MM.1S (cell line): ENCODE data around the gene MPDZ.

ENCODE experiments used
- DNase-seq: peaks from one replicate; pipeline ENCODE4 v3.0.0-alpha.2; 2015
- H2AFZ ChIP-seq: fragments of 300-600 bp; sonication (generic); 2 replicates; pipeline ENCODE4 v1.6.0; 2016; ENCODE audit warnings: antibody characterized with exemption, low read length
- H3F3A ChIP-seq: fragments of 300-600 bp; sonication (generic); 2 replicates; pipeline ENCODE4 v1.6.1; 2016; ENCODE audit warnings: mild to moderate bottlenecking, antibody characterized with exemption, low read length, moderate library complexity, mixed read lengths; ENCODE audit not compliant: insufficient read depth
- H3K27ac ChIP-seq: fragments of 300-600 bp; sonication (generic); 2 replicates; pipeline ENCODE4 v1.5.1; 2016; ENCODE audit warnings: mild to moderate bottlenecking, low read length
- H3K27me3 ChIP-seq: fragments of 300-600 bp; sonication (generic); replicated peaks from 2 replicates; pipeline ENCODE4 v1.6.0; 2016; ENCODE audit warnings: low read length; ENCODE audit not compliant: insufficient read depth
- H3K36me3 ChIP-seq: fragments of 300-600 bp; sonication (generic); replicated peaks from 2 replicates; pipeline ENCODE4 v1.6.1; 2016; ENCODE audit warnings: mild to moderate bottlenecking, low read length, mixed read lengths; ENCODE audit not compliant: insufficient read depth
- H3K4me1 ChIP-seq: fragments of 300-600 bp; sonication (generic); 2 replicates; pipeline ENCODE4 v1.6.1; 2016; ENCODE audit warnings: low read length, mixed read lengths
- H3K4me2 ChIP-seq: fragments of 300-600 bp; sonication (generic); 2 replicates; pipeline ENCODE4 v1.6.0; 2016; ENCODE audit warnings: low read depth, low read length
- H3K4me3 ChIP-seq: fragments of 300-600 bp; sonication (generic); 2 replicates; pipeline ENCODE4 v1.5.1; 2016; ENCODE audit warnings: low read length, mixed read lengths
- H3K79me2 ChIP-seq: fragments of 300-600 bp; sonication (generic); 2 replicates; pipeline ENCODE4 v1.6.1; 2016; ENCODE audit warnings: mixed run types, low read length, mixed read lengths
- H3K9ac ChIP-seq: fragments of 300-600 bp; sonication (generic); 2 replicates; pipeline ENCODE4 v1.6.1; 2016; ENCODE audit warnings: low read length, mixed read lengths
- H3K9me2 ChIP-seq: fragments of 300-600 bp; sonication (generic); replicated peaks from 2 replicates; pipeline ENCODE4 v1.6.1; 2016; ENCODE audit warnings: mild to moderate bottlenecking, low read length, mixed read lengths; ENCODE audit not compliant: insufficient read depth
- H3K9me3 ChIP-seq: fragments of 300-600 bp; sonication (generic); replicated peaks from 2 replicates; pipeline ENCODE4 v1.6.1; 2016; ENCODE audit warnings: mild to moderate bottlenecking, low read length, mixed read lengths; ENCODE audit not compliant: insufficient read depth
- H4K20me1 ChIP-seq: fragments of 300-600 bp; sonication (generic); 2 replicates; pipeline ENCODE4 v1.6.1; 2016; ENCODE audit warnings: mild to moderate bottlenecking, low read length, moderate library complexity, mixed read lengths; ENCODE audit not compliant: insufficient read depth
- EZH2 ChIP-seq: fragments of 300-600 bp; sonication (generic); optimal IDR thresholded peaks from 2 replicates; pipeline ENCODE3; 2017; ENCODE audit warnings: low read depth, mild to moderate bottlenecking, antibody characterized with exemption, low read length, mixed read lengths
- EZH2phosphoT487 ChIP-seq: fragments of 300-600 bp; sonication (generic); IDR thresholded peaks from 2 replicates; pipeline ENCODE4 v1.6.1; 2018; ENCODE audit warnings: antibody characterized with exemption, low read length
- TF ChIP-seq, protein P1 (sequence below): fragments of 300-600 bp; sonication (generic); IDR thresholded peaks from 2 replicates; pipeline ENCODE4 v1.5.1; 2016; ENCODE audit warnings: antibody characterized with exemption, low read length, mixed read lengths

The MPDZ gene

DNA sequence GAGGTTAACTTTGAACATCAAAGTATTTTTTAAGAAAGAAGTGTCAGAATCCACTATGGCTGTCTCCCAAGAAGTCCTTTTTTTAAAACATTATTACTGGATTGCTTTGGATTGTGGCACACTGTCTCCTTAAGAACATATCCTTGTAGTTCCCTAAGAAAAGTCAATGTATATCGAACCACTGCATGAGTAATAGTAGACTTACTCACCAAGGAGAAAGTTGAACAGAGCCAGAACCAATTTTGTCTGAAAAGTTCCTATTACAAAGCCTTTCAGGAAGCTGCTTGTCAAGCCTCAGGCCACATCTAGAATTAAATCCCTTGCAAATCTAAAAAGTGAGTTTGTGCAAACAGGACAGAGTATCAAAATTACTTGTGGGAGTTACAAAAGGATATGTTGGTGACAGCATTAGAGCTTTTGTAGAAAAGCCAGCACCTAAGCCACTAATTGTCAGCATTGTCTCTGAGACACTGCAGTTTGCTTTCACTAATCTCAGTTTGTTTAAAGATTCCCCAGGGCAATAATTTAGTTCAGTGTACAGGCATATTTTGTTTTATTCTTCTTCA lies 195.4 kb downstream of the MPDZ start:
- Histone ChIP-seq H4K20me1 (no peaks in the 10 kb centered on the region), H3K36me3 (no peaks in the 10 kb centered on the region), H2AFZ (no peak overlapping the region), H3F3A (no peaks in the 10 kb centered on the region), H3K4me1 (no peaks in the 10 kb centered on the region), H3K4me3 (no peak overlapping the region), H3K27me3 (no peaks in the 10 kb centered on the region), H3K9ac (no peak overlapping the region), H3K4me2 (no peak overlapping the region), H3K9me2 (no peaks in the 10 kb centered on the region), H3K27ac (no peak overlapping the region), H3K9me3 (no peaks in the 10 kb centered on the region), H3K79me2 (no peaks in the 10 kb centered on the region)
- TF ChIP-seq EZH2 (no peak), EZH2phosphoT487 (no peak)
- TF ChIP-seq, protein P1, sequence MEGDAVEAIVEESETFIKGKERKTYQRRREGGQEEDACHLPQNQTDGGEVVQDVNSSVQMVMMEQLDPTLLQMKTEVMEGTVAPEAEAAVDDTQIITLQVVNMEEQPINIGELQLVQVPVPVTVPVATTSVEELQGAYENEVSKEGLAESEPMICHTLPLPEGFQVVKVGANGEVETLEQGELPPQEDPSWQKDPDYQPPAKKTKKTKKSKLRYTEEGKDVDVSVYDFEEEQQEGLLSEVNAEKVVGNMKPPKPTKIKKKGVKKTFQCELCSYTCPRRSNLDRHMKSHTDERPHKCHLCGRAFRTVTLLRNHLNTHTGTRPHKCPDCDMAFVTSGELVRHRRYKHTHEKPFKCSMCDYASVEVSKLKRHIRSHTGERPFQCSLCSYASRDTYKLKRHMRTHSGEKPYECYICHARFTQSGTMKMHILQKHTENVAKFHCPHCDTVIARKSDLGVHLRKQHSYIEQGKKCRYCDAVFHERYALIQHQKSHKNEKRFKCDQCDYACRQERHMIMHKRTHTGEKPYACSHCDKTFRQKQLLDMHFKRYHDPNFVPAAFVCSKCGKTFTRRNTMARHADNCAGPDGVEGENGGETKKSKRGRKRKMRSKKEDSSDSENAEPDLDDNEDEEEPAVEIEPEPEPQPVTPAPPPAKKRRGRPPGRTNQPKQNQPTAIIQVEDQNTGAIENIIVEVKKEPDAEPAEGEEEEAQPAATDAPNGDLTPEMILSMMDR: no peak
- DNase-seq: no peak

DNA sequence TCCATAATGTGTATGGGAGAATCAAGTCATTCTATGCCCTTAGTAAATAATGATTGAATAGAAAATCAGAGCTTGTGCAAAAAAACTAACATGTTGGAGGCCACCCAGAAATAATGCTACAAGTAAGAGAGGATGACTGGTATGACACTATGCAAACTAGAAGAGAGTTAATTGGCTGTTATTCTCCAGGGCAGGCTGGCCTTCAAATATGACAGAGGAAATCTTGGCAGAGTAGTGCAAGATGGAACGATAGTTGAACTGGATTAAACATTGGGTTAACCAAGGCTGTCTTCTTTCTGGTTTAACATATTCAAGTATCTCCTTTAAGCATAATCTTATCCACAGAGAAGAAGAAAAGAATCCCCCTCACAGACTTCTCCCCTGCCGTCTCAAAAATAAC lies 196.1 kb downstream of the MPDZ start:
- Histone ChIP-seq H2AFZ (no peak overlapping the region), H3K4me2 (no peak overlapping the region), H3K9ac (no peak overlapping the region), H3K9me3 (no peaks in the 10 kb centered on the region), H3K27ac (no peak overlapping the region), H3K27me3 (no peaks in the 10 kb centered on the region), H3K9me2 (no peaks in the 10 kb centered on the region), H3K4me3 (no peak overlapping the region), H3F3A (no peaks in the 10 kb centered on the region), H3K79me2 (no peaks in the 10 kb centered on the region), H4K20me1 (no peaks in the 10 kb centered on the region), H3K36me3 (no peaks in the 10 kb centered on the region), H3K4me1 (no peaks in the 10 kb centered on the region)
- TF ChIP-seq EZH2phosphoT487 (no peak), EZH2 (no peak)
- TF ChIP-seq, protein P1: no peak
- DNase-seq: no peak

DNA sequence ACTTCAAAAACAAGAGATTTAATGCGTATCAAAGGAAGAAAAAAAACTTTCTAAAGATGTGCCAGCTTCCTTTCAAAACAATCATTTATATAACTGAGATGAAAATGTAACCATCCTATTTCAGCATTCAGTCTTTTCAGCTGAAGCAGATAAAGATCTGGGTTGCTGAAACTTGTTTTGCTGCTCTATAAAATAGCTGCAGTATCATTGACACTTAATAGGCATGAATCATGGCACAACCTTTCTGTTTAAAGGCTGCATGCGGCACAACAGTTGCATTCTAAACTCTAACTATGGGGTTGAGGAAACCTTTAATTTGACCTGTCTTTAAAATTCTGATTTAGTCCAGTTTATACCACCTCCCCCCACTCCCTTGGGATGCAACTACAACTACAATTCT lies 196.7 kb downstream of the MPDZ start:
- H3K36me3 ChIP-seq: no peaks in the 10 kb centered on the region
- H3F3A ChIP-seq: no peaks in the 10 kb centered on the region
- H3K9me3 ChIP-seq: no peaks in the 10 kb centered on the region
- no peaks in the 10 kb centered on the region for H4K20me1 ChIP-seq
- no peak overlapping the region for H2AFZ ChIP-seq
- H3K4me2 ChIP-seq: no peak overlapping the region
- no peak overlapping the region for H3K4me3 ChIP-seq
- no peak overlapping the region for H3K27ac ChIP-seq
- H3K9me2 ChIP-seq: no peaks in the 10 kb centered on the region
- TF ChIP-seq, protein P1: no peak
- no peak for TF ChIP-seq EZH2
- no peak for TF ChIP-seq EZH2phosphoT487
- no peaks in the 10 kb centered on the region for H3K27me3 ChIP-seq
- H3K79me2 ChIP-seq: no peaks in the 10 kb centered on the region
- no peak for DNase-seq
- no peaks in the 10 kb centered on the region for H3K4me1 ChIP-seq
- no peak overlapping the region for H3K9ac ChIP-seq
